ENCODE results near the gene WBP1.
"Not testable (repeated sequence)": the region's sequence is repeated elsewhere in the genome, so short reads cannot be mapped to it uniquely, and the experiment has no call there.

The WBP1 gene

DNA sequence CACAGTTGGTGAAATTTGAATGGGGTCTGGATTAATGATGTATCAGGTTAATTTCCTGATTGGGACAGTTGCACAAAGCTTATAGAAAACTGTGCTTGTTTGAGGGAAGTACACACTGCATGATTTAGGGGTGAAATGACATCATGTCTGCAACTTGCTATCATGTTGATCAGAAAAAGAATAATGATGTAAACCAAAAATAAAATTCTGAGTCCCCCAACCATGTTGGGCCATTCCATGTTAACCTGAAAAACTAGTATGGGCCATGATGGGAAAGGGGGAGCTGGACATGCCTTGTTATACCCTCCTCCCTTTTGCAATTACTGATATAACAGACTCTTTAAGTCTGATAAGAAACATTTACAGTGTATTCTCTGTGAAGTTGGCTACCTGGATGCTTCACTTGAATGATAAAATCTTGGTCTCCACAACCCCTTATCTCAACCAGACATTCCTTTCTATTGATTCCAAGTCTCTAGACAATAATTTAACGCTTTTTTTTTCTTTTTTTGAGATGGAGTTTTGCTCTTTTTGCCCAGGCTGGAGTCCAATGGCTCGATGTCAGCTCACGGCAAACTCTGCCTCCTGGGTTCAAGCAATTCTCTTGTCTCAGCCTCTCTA is 7.6 kb upstream of the WBP1 start:
- TF ChIP-seq CTCF (conservative IDR thresholded peaks at IDR 0.05; ENCODE audit: low read depth), result no peak
- ChIA-PET POLR2A (ENCODE audit: low non-redundant PET) (no interaction called here), CTCF (interaction anchor here (0.7 kb wide), 1 partner anchor 97 kb away, joined by 3 read pairs; no protein-coding TSS in a partner anchor)
- no peak overlapping the region for H3K27ac ChIP-seq
- no peak for DNase-seq (ENCODE audit: low spot score)

- TF ChIP-seq CTCF (conservative IDR thresholded peaks at IDR 0.05; ENCODE audit: low read depth), result no peak
- POLR2A ChIA-PET (ENCODE audit: low non-redundant PET), result interaction anchor here (0.5 to 1.0 kb wide), 2 partner anchors 12 kb away, joined by 4 to 8 read pairs; no protein-coding TSS in a partner anchor
- peak; percentile 88 for DNase-seq (ENCODE audit: low spot score)
- peak within 1 kb of the TSS; percentile 62 for H3K27ac ChIP-seq
- CTCF ChIA-PET, result interaction anchor here (0.6 to 1.2 kb wide), 5 partner anchors 12 to 77 kb away, joined by 3 to 5 read pairs (median 3); no protein-coding TSS in a partner anchor
Measured at GRCh38 chr2:74454654-74455511, 3.4 kb upstream of the WBP1 start, which contains the start of gene INO80B. Gene INO80B (plus strand): TSS chr2:74455087. CDS start chr2:74455117, 30 bp downstream.

- H3K27ac ChIP-seq, result peak overlapping the region; percentile 98
- ChIA-PET POLR2A (ENCODE audit: low non-redundant PET) (interaction anchor here (1.1 kb wide), 1 partner anchor 24 kb away, joined by 4 read pairs; no protein-coding TSS in a partner anchor), CTCF (interaction anchor here (1.8 kb wide), 1 partner anchor 26 kb away, joined by 6 read pairs; the partner anchor contains the start of genes CCDC142 and TTC31)
- TF ChIP-seq CTCF (conservative IDR thresholded peaks at IDR 0.05; ENCODE audit: low read depth), result no peak
- DNase-seq (ENCODE audit: low spot score), result no peak
Measured at GRCh38 chr2:74457129-74457548, 1.1 kb upstream of the WBP1 start.

DNA sequence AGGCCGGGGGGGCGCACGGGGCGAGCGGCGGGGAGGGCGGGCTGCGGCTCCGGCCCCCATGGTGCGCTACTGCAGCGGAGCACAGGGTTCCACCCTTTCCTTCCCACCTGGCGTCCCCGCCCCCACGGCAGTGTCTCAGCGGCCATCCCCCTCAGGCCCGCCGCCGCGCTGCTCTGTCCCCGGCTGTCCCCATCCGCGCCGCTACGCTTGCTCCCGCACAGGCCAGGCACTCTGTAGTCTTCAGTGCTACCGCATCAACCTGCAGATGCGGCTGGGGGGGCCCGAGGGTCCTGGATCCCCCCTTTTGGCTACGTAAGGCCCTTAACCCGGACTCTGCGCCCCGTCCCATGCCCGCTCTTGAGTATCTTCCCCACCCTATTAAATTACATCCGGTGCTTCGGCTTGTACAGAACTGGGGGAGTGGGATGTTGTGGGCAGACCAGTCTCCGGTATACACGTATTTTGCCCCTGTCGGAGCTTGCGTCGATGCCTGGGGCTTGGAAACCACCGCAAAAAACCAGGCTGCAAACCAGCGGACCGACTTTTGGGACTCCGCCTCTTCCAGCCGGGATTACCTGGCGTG is 598 bp upstream of the WBP1 start:
- DNase-seq (ENCODE audit: low spot score), result peak; percentile 48
- CTCF ChIA-PET, result interaction anchor here (1.8 kb wide), 1 partner anchor 25 kb away, joined by 6 read pairs; the partner anchor contains the start of genes CCDC142 and TTC31
- no peak for TF ChIP-seq CTCF (conservative IDR thresholded peaks at IDR 0.05; ENCODE audit: low read depth)

DNA sequence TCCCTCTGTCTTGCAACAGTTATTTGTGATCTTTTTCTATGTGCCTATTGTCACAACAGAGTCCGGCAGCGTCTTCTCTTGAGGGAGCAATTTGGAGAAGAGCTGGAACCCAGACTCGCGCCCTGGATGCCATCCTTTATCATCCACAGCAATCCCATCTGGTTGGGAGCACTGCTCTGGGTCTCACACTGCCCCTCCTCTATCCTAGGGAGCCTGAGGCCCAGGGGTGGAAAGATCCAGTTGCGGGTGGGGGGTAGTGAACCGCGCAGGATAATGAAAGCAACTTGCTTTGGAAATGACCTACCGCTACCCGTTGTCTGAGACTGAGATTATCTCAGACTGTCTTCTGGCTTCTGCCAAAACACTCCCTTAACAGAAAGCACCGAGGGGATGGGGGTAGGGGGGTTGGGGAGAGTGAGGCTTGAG is 713 bp downstream of the WBP1 start:
- POLR2A ChIA-PET (ENCODE audit: low non-redundant PET), result interaction anchor here (0.8 kb wide), 1 partner anchor 12 kb away, joined by 3 read pairs; no protein-coding TSS in a partner anchor
- peak overlapping the region; percentile 98 for H3K27ac ChIP-seq
- no peak for DNase-seq (ENCODE audit: low spot score)
- CTCF ChIA-PET, result interaction anchor here (1.5 kb wide), 1 partner anchor 73 kb away, joined by 4 read pairs; no protein-coding TSS in a partner anchor
- TF ChIP-seq CTCF (conservative IDR thresholded peaks at IDR 0.05; ENCODE audit: low read depth), result no peak

More for the DNA sequence above, 598 bp upstream of the WBP1 start:
- peak overlapping the region; percentile 98 for H3K27ac ChIP-seq
- POLR2A ChIA-PET (ENCODE audit: low non-redundant PET), result interaction anchor here (1.0 to 1.1 kb wide), 2 partner anchors 17 to 24 kb away, joined by 4 to 5 read pairs; no protein-coding TSS in a partner anchor

DNA sequence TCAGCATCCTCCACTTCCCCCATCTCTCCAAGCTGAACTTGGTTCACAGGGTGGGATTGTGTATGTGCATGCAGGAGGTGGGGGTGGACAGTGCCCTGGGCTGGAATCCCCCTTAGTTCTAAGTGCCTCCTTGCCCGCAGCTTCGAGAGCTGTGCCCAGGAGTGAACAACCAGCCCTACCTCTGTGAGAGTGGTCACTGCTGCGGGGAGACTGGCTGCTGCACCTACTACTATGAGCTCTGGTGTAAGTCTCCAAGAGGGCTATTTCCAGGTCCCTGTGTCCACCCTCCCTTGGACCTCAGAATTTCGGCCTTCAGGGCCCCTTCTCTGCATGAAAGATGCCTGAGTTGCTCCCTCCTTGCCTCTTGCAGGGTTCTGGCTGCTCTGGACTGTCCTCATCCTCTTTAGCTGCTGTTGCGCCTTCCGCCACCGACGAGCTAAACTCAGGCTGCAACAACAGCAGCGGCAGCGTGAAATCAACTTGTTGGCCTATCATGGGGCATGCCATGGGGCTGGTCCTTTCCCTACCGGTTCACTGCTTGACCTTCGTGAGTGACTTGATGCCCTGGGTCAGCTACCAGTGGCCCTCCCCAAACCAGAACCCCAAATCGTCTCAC is 1.4 kb downstream of the WBP1 start:
- DNase-seq (ENCODE audit: low spot score); POLR2A ChIA-PET (ENCODE audit: low non-redundant PET): not testable (repeated sequence)
- peak overlapping the region; percentile 98 for H3K27ac ChIP-seq
- CTCF ChIA-PET, result interaction anchor here (1.5 kb wide), 1 partner anchor 72 kb away, joined by 4 read pairs; no protein-coding TSS in a partner anchor

DNA sequence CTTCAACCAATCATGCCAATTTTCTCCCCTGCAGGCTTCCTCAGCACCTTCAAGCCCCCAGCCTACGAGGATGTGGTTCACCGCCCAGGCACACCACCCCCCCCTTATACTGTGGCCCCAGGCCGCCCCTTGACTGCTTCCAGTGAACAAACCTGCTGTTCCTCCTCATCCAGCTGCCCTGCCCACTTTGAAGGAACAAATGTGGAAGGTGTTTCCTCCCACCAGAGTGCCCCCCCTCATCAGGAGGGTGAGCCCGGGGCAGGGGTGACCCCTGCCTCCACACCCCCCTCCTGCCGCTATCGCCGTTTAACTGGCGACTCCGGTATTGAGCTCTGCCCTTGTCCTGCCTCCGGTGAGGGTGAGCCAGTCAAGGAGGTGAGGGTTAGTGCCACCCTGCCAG is 1.9 kb downstream of the WBP1 start:
- CTCF ChIA-PET, result interaction anchor here (1.5 kb wide), 1 partner anchor 72 kb away, joined by 4 read pairs; no protein-coding TSS in a partner anchor
- DNase-seq (ENCODE audit: low spot score); POLR2A ChIA-PET (ENCODE audit: low non-redundant PET): not testable (repeated sequence)
- H3K27ac ChIP-seq, result peak overlapping the region; percentile 98

Measured in RWPE1 (cell line).